Natural killer cell (primary cell): ENCODE results near the gene SCAP. TPM values are rescaled to one million over a fixed set of nuclear protein-coding genes. Genes with fewer than 3 reads are reported as not detected.

Source experiments
- ATAC-seq, 3 donors: fragments of 150-1000 bp in 2 of 3; fragments of 200-7000 bp in 1 of 3; cut with Tn5 transposase; 1 replicate in 1 of 3; 2 replicates in 2 of 3; pipeline ENCODE4 v1.10.0; 2021; ENCODE audit warnings: mild to moderate bottlenecking in 2 of 3, moderate library complexity in 2 of 3
- DNase-seq, 2 donors: peaks; one replicate each; pipeline versions ENCODE4 v3.0.0 to v3.0.0-alpha.2; 2013 to 2021; ENCODE audit warnings: mixed read lengths in 1 of 2
- H3K27ac ChIP-seq: one replicate; pipeline ENCODE4 v1.5.1; 2013; ENCODE audit warnings: mild to moderate bottlenecking, low read length
- H3K27me3 ChIP-seq: one replicate; pipeline ENCODE4 v1.6.1; 2013; ENCODE audit warnings: low read length; ENCODE audit not compliant: control insufficient read depth, insufficient read depth
- H3K36me3 ChIP-seq: one replicate; pipeline ENCODE4 v1.6.1; 2013; ENCODE audit warnings: low read length; ENCODE audit not compliant: control insufficient read depth, insufficient read depth
- H3K4me1 ChIP-seq: one replicate; pipeline ENCODE4 v1.6.1; 2013; ENCODE audit warnings: low read length; ENCODE audit not compliant: control insufficient read depth, insufficient read depth
- H3K4me3 ChIP-seq: one replicate; pipeline ENCODE4 v1.5.1; 2013; ENCODE audit warnings: low read length
- H3K9me3 ChIP-seq: one replicate; pipeline ENCODE4 v1.6.1; 2013; ENCODE audit warnings: low read length; ENCODE audit not compliant: control insufficient read depth, insufficient read depth
- H3K27ac Mint-ChIP-seq, 2 donors: one replicate each; pipeline ENCODE4 v1.8.0; 2022; ENCODE audit warnings: mild to moderate bottlenecking in 2 of 2, mixed read lengths in 2 of 2, moderate library complexity in 1 of 2
- H3K27me3 Mint-ChIP-seq, 2 donors: one replicate each; pipeline ENCODE4 v1.8.0; 2022; ENCODE audit warnings: low read depth in 2 of 2, mixed read lengths in 2 of 2
- H3K36me3 Mint-ChIP-seq: one replicate; pipeline ENCODE4 v1.8.0; 2022; ENCODE audit warnings: mixed read lengths
- H3K4me1 Mint-ChIP-seq, 2 donors: one replicate each; pipeline ENCODE4 v1.8.0; 2022; ENCODE audit warnings: mixed read lengths in 2 of 2
- H3K4me3 Mint-ChIP-seq: one replicate; pipeline ENCODE4 v1.8.0; 2022; ENCODE audit warnings: mild to moderate bottlenecking, moderate library complexity, mixed read lengths
- H3K9me3 Mint-ChIP-seq, 2 donors: one replicate each; pipeline ENCODE4 v1.8.0; 2022; ENCODE audit warnings: mixed read lengths in 2 of 2
- WGBS: methylation state at CpG from one replicate; pipeline ENCODE4 v1.1.7; 2013; ENCODE audit warnings: missing lambda C conversion rate; ENCODE audit not compliant: insufficient coverage; 5-methylcytosine and 5-hydroxymethylcytosine counted together
- intact Hi-C: fragments of 100-400 bp; cut with micrococcal nuclease; formaldehyde crosslinking; loops from one replicate; pipeline ENCODE4 v1.14.2; 2022
- total RNA-seq, 4 donors: library from RNA; stranded (reverse); fragments of 120-200 nt in 1 of 4; gene quantifications; one replicate each; pipeline versions ENCODE4 v1.2.3 to v1.2.4, GENCODE V29; 2013 to 2022
- TF ChIP-seq, protein P1 (sequence below): fragments of 200-600 bp; IDR thresholded peaks from one replicate; pipeline ENCODE4 v1.8.0; 2022; ENCODE audit warnings: antibody characterized with exemption

The SCAP gene
- total RNA-seq, 3 donors from 2014 or later (not counting 1 experiment from before 2014, with no cell fraction given): 63.9 to 104 (median 82.7) TPM

GRCh38 chr3:47409688-47410416 lies 65.9 kb downstream of the SCAP start:
- no peaks in the 10 kb centered on the region for H3K4me1 Mint-ChIP-seq
- H3K27me3 ChIP-seq: no peaks in the 10 kb centered on the region
- no peak overlapping the region for H3K4me3 ChIP-seq
- H3K27me3 Mint-ChIP-seq: no peaks in the 10 kb centered on the region
- H3K27ac Mint-ChIP-seq: no peak overlapping the region
- H3K4me1 ChIP-seq: no peaks in the 10 kb centered on the region
- H3K36me3 ChIP-seq: peaks cover 83% of the 10 kb centered on the region
- H3K9me3 Mint-ChIP-seq: no peaks in the 10 kb centered on the region
- no peaks in the 10 kb centered on the region for H3K9me3 ChIP-seq
- no peak overlapping the region for H3K4me3 Mint-ChIP-seq
- 96% methylated on average over 26 of the region's 26 CpGs for WGBS
- TF ChIP-seq, protein P1, sequence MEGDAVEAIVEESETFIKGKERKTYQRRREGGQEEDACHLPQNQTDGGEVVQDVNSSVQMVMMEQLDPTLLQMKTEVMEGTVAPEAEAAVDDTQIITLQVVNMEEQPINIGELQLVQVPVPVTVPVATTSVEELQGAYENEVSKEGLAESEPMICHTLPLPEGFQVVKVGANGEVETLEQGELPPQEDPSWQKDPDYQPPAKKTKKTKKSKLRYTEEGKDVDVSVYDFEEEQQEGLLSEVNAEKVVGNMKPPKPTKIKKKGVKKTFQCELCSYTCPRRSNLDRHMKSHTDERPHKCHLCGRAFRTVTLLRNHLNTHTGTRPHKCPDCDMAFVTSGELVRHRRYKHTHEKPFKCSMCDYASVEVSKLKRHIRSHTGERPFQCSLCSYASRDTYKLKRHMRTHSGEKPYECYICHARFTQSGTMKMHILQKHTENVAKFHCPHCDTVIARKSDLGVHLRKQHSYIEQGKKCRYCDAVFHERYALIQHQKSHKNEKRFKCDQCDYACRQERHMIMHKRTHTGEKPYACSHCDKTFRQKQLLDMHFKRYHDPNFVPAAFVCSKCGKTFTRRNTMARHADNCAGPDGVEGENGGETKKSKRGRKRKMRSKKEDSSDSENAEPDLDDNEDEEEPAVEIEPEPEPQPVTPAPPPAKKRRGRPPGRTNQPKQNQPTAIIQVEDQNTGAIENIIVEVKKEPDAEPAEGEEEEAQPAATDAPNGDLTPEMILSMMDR: no peak
- no peaks in the 10 kb centered on the region for H3K36me3 Mint-ChIP-seq
- ATAC-seq (no peak), DNase-seq (no peak)
- intact Hi-C loops: no loop called here
- no peak overlapping the region for H3K27ac ChIP-seq

GRCh38 chr3:47409284-47409683 lies 66.5 kb downstream of the SCAP start:
- H3K27me3 ChIP-seq: no peaks in the 10 kb centered on the region
- Mint-ChIP-seq H3K4me3 (no peak overlapping the region), H3K27me3 (no peaks in the 10 kb centered on the region), H3K4me1 (no peaks in the 10 kb centered on the region), H3K27ac (no peak overlapping the region), H3K9me3 (no peaks in the 10 kb centered on the region), H3K36me3 (no peaks in the 10 kb centered on the region)
- H3K4me1 ChIP-seq: no peaks in the 10 kb centered on the region
- 95% methylated on average over 15 of the region's 15 CpGs for WGBS
- no peak overlapping the region for H3K4me3 ChIP-seq
- ATAC-seq (no peak), DNase-seq (no peak)
- TF ChIP-seq, protein P1: no peak
- intact Hi-C loops: no loop called here
- H3K9me3 ChIP-seq: no peaks in the 10 kb centered on the region
- H3K27ac ChIP-seq: no peak overlapping the region
- peaks cover 80% of the 10 kb centered on the region for H3K36me3 ChIP-seq

GRCh38 chr3:47408839-47409229 lies 66.9 kb downstream of the SCAP start:
- H3K4me1 ChIP-seq: no peaks in the 10 kb centered on the region
- H3K9me3 Mint-ChIP-seq: no peaks in the 10 kb centered on the region
- no peak overlapping the region for H3K4me3 ChIP-seq
- H3K36me3 Mint-ChIP-seq: no peaks in the 10 kb centered on the region
- no peaks in the 10 kb centered on the region for H3K27me3 Mint-ChIP-seq
- no peaks in the 10 kb centered on the region for H3K9me3 ChIP-seq
- no peak for DNase-seq
- WGBS: 96% methylated on average over 15 of the region's 15 CpGs
- ATAC-seq: no peak
- no peak overlapping the region for H3K4me3 Mint-ChIP-seq
- no peak overlapping the region for H3K27ac Mint-ChIP-seq
- no peaks in the 10 kb centered on the region for H3K4me1 Mint-ChIP-seq
- intact Hi-C loops: no loop called here
- peaks cover 76% of the 10 kb centered on the region for H3K36me3 ChIP-seq
- H3K27me3 ChIP-seq: no peaks in the 10 kb centered on the region
- no peak overlapping the region for H3K27ac ChIP-seq
- TF ChIP-seq, protein P1: no peak
